WTC11 (cell line): ENCODE data around the gene TBCE.

Experiments used
- AR ChIP-seq: fragments of 250-450 bp; sonication (Bioruptor Pico); IDR thresholded peaks from 2 replicates; pipeline ENCODE4 v1.9.0; 2021; ENCODE audit warnings: mild to moderate bottlenecking
- ATF2 ChIP-seq: sonication (generic); formaldehyde crosslinking; IDR thresholded peaks from 2 replicates; pipeline ENCODE4 v1.8.1; 2022; ENCODE audit warnings: low read depth, missing genetic modification reagents, borderline replicate concordance
- CTCF ChIP-seq: fragments of 200-600 bp; IDR thresholded peaks from 2 replicates; pipeline ENCODE4 v1.8.0; 2022; ENCODE audit warnings: antibody characterized with exemption
- E2F5 ChIP-seq: sonication (generic); formaldehyde crosslinking; IDR thresholded peaks from 2 replicates; pipeline ENCODE4 v1.8.1; 2022; ENCODE audit warnings: mild to moderate bottlenecking, moderate library complexity, missing genetic modification reagents
- ESRRA ChIP-seq: sonication (generic); formaldehyde crosslinking; IDR thresholded peaks from 2 replicates; pipeline ENCODE4 v1.8.1; 2022; ENCODE audit warnings: mild to moderate bottlenecking, missing genetic modification reagents, borderline replicate concordance
- FOXP4 ChIP-seq: sonication (generic); formaldehyde crosslinking; IDR thresholded peaks from 2 replicates; pipeline ENCODE4 v1.8.0; 2022; ENCODE audit warnings: mild to moderate bottlenecking, missing genetic modification reagents
- JUN ChIP-seq: sonication (generic); formaldehyde crosslinking; IDR thresholded peaks from 2 replicates; pipeline ENCODE4 v1.8.0; 2023; ENCODE audit warnings: mild to moderate bottlenecking, missing genetic modification reagents
- NR2C2 ChIP-seq: sonication (generic); formaldehyde crosslinking; IDR thresholded peaks from 2 replicates; pipeline ENCODE4 v1.8.0; 2022; ENCODE audit warnings: mild to moderate bottlenecking, missing genetic modification reagents
- SP1 ChIP-seq: sonication (generic); formaldehyde crosslinking; conservative IDR thresholded peaks from 2 replicates; pipeline ENCODE4 v1.8.1; 2022; ENCODE audit warnings: missing genetic modification reagents
- ZNF121 ChIP-seq: sonication (generic); formaldehyde crosslinking; IDR thresholded peaks from 2 replicates; pipeline ENCODE4 v1.8.0; 2023; ENCODE audit warnings: missing genetic modification reagents
- ZNF263 ChIP-seq: sonication (generic); formaldehyde crosslinking; IDR thresholded peaks from 2 replicates; pipeline ENCODE4 v1.8.1; 2022; ENCODE audit warnings: low read depth, mild to moderate bottlenecking, moderate library complexity, missing genetic modification reagents
- ZNF396 ChIP-seq: fragments of 250-450 bp; sonication (Bioruptor Pico); IDR thresholded peaks from 2 replicates; pipeline ENCODE4 v1.8.0; 2021; ENCODE audit warnings: mild to moderate bottlenecking, moderate library complexity, borderline replicate concordance
- TF ChIP-seq, protein P1 (sequence below): sonication (generic); formaldehyde crosslinking; IDR thresholded peaks from 2 replicates; pipeline ENCODE4 v1.8.0; 2022; ENCODE audit warnings: mild to moderate bottlenecking, missing genetic modification reagents

- TF ChIP-seq SP1: no peak
- TF ChIP-seq CTCF: no peak
- no peak for TF ChIP-seq ESRRA (CRISPR knock-in tag)
- no peak for TF ChIP-seq AR (CRISPR knock-in tag)
- TF ChIP-seq, protein P1, sequence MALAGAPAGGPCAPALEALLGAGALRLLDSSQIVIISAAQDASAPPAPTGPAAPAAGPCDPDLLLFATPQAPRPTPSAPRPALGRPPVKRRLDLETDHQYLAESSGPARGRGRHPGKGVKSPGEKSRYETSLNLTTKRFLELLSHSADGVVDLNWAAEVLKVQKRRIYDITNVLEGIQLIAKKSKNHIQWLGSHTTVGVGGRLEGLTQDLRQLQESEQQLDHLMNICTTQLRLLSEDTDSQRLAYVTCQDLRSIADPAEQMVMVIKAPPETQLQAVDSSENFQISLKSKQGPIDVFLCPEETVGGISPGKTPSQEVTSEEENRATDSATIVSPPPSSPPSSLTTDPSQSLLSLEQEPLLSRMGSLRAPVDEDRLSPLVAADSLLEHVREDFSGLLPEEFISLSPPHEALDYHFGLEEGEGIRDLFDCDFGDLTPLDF (CRISPR knock-in tag): no peak
- no peak for TF ChIP-seq FOXP4
- no peak for TF ChIP-seq ZNF263 (CRISPR knock-in tag)
- TF ChIP-seq JUN (CRISPR knock-in tag): no peak
- TF ChIP-seq ZNF396: no peak
- no peak for TF ChIP-seq ATF2
- TF ChIP-seq NR2C2: no peak
- TF ChIP-seq ZNF121: no peak
- no peak for TF ChIP-seq E2F5 (CRISPR knock-in tag)
Measured at GRCh38 chr1:235495030-235495429, 127.8 kb downstream of the TBCE start.
